Neuronal stem cell (in vitro differentiated cells): ENCODE results near the gene STXBP6. TPM values are rescaled to one million over a fixed set of nuclear protein-coding genes. Genes with fewer than 3 reads are reported as not detected.

Experiments used
- DNase-seq: peaks from one replicate; pipeline ENCODE4 v3.0.0-alpha.2; 2013; ENCODE audit warnings: low spot score
- H2AFZ ChIP-seq: one replicate; pipeline ENCODE4 v1.6.1; 2013; ENCODE audit warnings: mild to moderate bottlenecking, low read length, inconsistent platforms
- H2AK5ac ChIP-seq: 2 replicates; pipeline ENCODE4 v1.6.1; 2013; ENCODE audit warnings: low read depth, mild to moderate bottlenecking, inconsistent platforms, low read length, moderate library complexity, mixed read lengths
- H2BK120ac ChIP-seq: 2 replicates; pipeline ENCODE4 v1.6.1; 2013; ENCODE audit warnings: low read depth, mild to moderate bottlenecking, inconsistent platforms, low read length, moderate library complexity, mixed read lengths
- H2BK12ac ChIP-seq: one replicate; pipeline ENCODE4 v1.6.1; 2013; ENCODE audit warnings: low read length, inconsistent platforms
- H2BK15ac ChIP-seq: 2 replicates; pipeline ENCODE4 v1.6.1; 2013; ENCODE audit warnings: mild to moderate bottlenecking, low read length, inconsistent platforms, mixed read lengths
- H2BK5ac ChIP-seq: one replicate; pipeline ENCODE4 v1.6.1; 2013; ENCODE audit warnings: inconsistent platforms, mild to moderate bottlenecking, low read length, moderate library complexity
- H3K14ac ChIP-seq: one replicate; pipeline ENCODE4 v1.6.1; 2013; ENCODE audit warnings: low read length, inconsistent platforms
- H3K18ac ChIP-seq: 2 replicates; pipeline ENCODE4 v1.6.1; 2013; ENCODE audit warnings: low read length, inconsistent platforms
- H3K23ac ChIP-seq: 2 replicates; pipeline ENCODE4 v1.6.1; 2013; ENCODE audit warnings: low read depth, mild to moderate bottlenecking, mixed read lengths, low read length, inconsistent platforms; ENCODE audit not compliant: poor library complexity
- H3K27ac ChIP-seq: replicated peaks from 3 replicates; pipeline ENCODE4 v1.5.1; 2013; ENCODE audit warnings: low read length, inconsistent platforms
- H3K27me3 ChIP-seq, 3 experiments: 2 replicates each; pipeline ENCODE4 v1.6.1; 2013; ENCODE audit warnings: low read length in 3 of 3, mild to moderate bottlenecking in 2 of 3, inconsistent platforms in 1 of 3, low read depth in 1 of 3, mixed read lengths in 1 of 3, moderate library complexity in 1 of 3; ENCODE audit not compliant: control insufficient read depth in 3 of 3, insufficient read depth in 3 of 3
- H3K36me3 ChIP-seq, 2 donors: replicated peaks in 1 of 2; 2 replicates each; pipeline ENCODE4 v1.6.1; 2013; ENCODE audit warnings: low read length in 2 of 2; ENCODE audit not compliant: control insufficient read depth in 2 of 2, insufficient read depth in 2 of 2
- H3K4ac ChIP-seq: 2 replicates; pipeline ENCODE4 v1.6.1; 2013; ENCODE audit warnings: inconsistent platforms, mild to moderate bottlenecking, low read length, moderate library complexity
- H3K4me1 ChIP-seq, 2 donors: 1 replicate in 1 of 2; 2 replicates in 1 of 2; pipeline ENCODE4 v1.6.1; 2013; ENCODE audit warnings: low read length in 2 of 2, low read depth in 1 of 2; ENCODE audit not compliant: control insufficient read depth in 2 of 2, insufficient read depth in 1 of 2
- H3K4me2 ChIP-seq: one replicate; pipeline ENCODE4 v1.6.1; 2013; ENCODE audit warnings: mild to moderate bottlenecking, low read length, inconsistent platforms; ENCODE audit not compliant: insufficient read depth, poor library complexity, severe bottlenecking
- H3K4me3 ChIP-seq, 2 donors: 2 replicates each; pipeline ENCODE4 v1.5.1; 2013; ENCODE audit warnings: low read length in 2 of 2, mild to moderate bottlenecking in 2 of 2, inconsistent platforms in 1 of 2, moderate library complexity in 1 of 2
- H3K79me1 ChIP-seq: one replicate; pipeline ENCODE4 v1.6.1; 2013; ENCODE audit warnings: low read depth, mild to moderate bottlenecking, inconsistent platforms, low read length, moderate library complexity
- H3K9ac ChIP-seq: one replicate; pipeline ENCODE4 v1.6.1; 2013; ENCODE audit warnings: mild to moderate bottlenecking, low read depth, low read length, inconsistent platforms; ENCODE audit not compliant: poor library complexity
- H3K9me3 ChIP-seq, 2 donors: replicated peaks in 1 of 2; 2 replicates each; pipeline versions ENCODE3 to v1.6.1; 2013; ENCODE audit warnings: low read length in 2 of 2, mild to moderate bottlenecking in 2 of 2, inconsistent platforms in 1 of 2, low read depth in 1 of 2, mixed read lengths in 1 of 2, moderate library complexity in 1 of 2; ENCODE audit not compliant: control insufficient read depth in 2 of 2, insufficient read depth in 1 of 2
- H4K8ac ChIP-seq: one replicate; pipeline ENCODE4 v1.6.1; 2013; ENCODE audit warnings: low read depth, mild to moderate bottlenecking, inconsistent platforms, low read length, moderate library complexity
- H4K91ac ChIP-seq: one replicate; pipeline ENCODE4 v1.6.1; 2013; ENCODE audit warnings: low read length, low read depth, mild to moderate bottlenecking, inconsistent platforms; ENCODE audit not compliant: poor library complexity
- WGBS, 2 donors: extraction: QIAGEN DNeasy Blood & Tissue Kit; methylation state at CpG; one replicate each; pipeline ENCODE4 v1.1.7; 2013; ENCODE audit warnings: missing lambda C conversion rate in 2 of 2, mixed read lengths in 1 of 2; ENCODE audit not compliant: insufficient read length in 2 of 2, insufficient replicate concordance in 1 of 2; ENCODE audit errors: extremely low coverage in 2 of 2; 5-methylcytosine and 5-hydroxymethylcytosine counted together
- polyA plus RNA-seq, 2 experiments: library from polyadenylated mRNA; stranded (reverse); fragments of 200-250 nt; gene quantifications; one replicate each; pipeline ENCODE4 v1.2.3, GENCODE V29; 2013

Gene STXBP6
- polyA plus RNA-seq (2013, experiment 1 of 2) = 14.6 TPM
- 14.8 TPM for polyA plus RNA-seq (2013, experiment 2 of 2)

DNA sequence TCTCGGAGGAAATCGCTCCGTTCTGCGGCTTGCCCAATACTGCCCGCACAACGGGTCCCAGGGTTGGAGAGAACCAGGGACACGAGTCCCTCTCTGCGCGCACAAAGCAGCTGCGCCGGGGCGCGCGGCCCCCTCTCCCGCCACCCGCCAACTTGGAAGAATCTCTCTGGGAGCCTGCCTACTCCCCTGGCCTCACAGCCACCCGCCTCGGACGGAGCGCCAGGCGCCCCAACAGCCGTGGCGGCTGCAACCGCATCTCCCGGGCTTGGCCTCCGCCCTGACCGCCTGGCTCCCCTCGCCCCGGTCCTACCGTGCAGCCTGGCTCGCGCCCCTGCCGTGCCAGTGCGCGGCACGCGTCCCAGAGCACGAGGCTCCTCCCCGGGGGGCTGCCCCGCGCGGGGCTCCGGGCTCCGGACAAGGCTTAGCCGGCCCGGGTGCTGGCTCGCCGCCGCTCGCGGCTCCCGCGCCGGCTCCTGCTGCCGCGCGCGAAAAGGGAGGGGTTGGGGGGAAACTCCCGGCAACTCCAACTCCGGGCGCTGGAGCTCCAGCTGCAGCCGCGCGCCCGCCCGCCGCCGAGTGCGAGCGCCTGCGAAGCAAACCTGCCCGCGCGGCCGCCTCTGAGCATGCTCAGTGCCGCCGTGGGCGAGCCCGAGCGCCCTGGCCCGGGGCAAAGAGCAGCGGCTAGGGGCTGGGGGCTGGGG is at the start of gene STXBP6:
Gene STXBP6 (minus strand): TSS at position 580 of the 701 bp plus-strand sequence. CDS start 75,329 bp downstream, outside the sequence.
- peak within 1 kb of the TSS; percentile 95 for H2AFZ ChIP-seq
- no peak within 1 kb of the TSS for H2BK5ac ChIP-seq
- WGBS, 2 donors = no CpG with 5 or more reads among the region's 82 CpGs
- peak within 1 kb of the TSS; percentile 48 for H2BK12ac ChIP-seq
- peak; percentile 71 for DNase-seq
- H3K36me3 ChIP-seq = no peaks in the 10 kb centered on the region
- peak within 1 kb of the TSS; percentile 45 to 91 for H3K4me3 ChIP-seq
- H3K9me3 ChIP-seq = no peaks in the 10 kb centered on the region
- H3K14ac ChIP-seq = peak within 1 kb of the TSS; percentile 43
- no peak within 1 kb of the TSS for H4K8ac ChIP-seq
- peak within 1 kb of the TSS; percentile 96 for H3K18ac ChIP-seq
- H2BK15ac ChIP-seq = peak within 1 kb of the TSS; percentile 41
- no peaks in the 10 kb centered on the region for H3K79me1 ChIP-seq
- peak within 1 kb of the TSS; percentile 91 for H3K9ac ChIP-seq
- no peak within 1 kb of the TSS for H3K27ac ChIP-seq
- peak within 1 kb of the TSS; percentile 40 for H2AK5ac ChIP-seq
- H3K23ac ChIP-seq = peak within 1 kb of the TSS; percentile 65
- no peaks in the 10 kb centered on the region for H3K4me1 ChIP-seq
- no peak within 1 kb of the TSS for H4K91ac ChIP-seq
- H2BK120ac ChIP-seq = peak within 1 kb of the TSS; percentile 72
- peak within 1 kb of the TSS; percentile 96 for H3K4me2 ChIP-seq
- H3K4ac ChIP-seq = no peak within 1 kb of the TSS
- peaks cover 7 to 71% (median 26%) of the 10 kb centered on the region in 3 experiments for H3K27me3 ChIP-seq

DNA sequence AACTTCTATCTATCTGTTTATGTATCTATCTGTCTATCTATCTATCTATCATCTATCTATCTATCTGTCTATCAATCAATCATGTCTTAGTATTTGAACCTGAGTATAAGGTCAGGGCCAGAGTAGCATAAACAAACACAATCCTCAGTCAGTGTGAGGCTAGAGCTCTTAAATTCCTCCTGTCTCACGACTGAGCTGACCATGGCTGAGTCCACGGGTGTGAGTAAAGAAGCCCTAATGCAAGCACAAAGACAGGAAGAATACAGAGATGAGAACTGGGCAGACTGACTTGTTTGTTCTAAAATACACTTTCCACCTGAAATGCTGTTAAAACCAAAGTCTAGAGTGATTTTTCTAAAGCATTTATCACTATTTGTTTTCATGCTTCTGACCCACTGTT is 47.2 kb upstream of the STXBP6 start:
- Histone ChIP-seq H3K18ac (no peak overlapping the region), H2AFZ (no peak overlapping the region), H2BK120ac (no peak overlapping the region), H2BK15ac (no peak overlapping the region), H2BK12ac (no peak overlapping the region), H3K4me1 (peaks cover 0 to 5% of the 10 kb centered on the region in 2 donors), H3K4me2 (no peak overlapping the region), H3K4ac (no peak overlapping the region), H4K8ac (no peak overlapping the region), H3K9me3 (no peaks in the 10 kb centered on the region), H3K9ac (no peak overlapping the region), H3K4me3 (no peak overlapping the region), H3K23ac (no peak overlapping the region), H2BK5ac (no peak overlapping the region), H2AK5ac (no peak overlapping the region), H3K14ac (no peak overlapping the region), H3K36me3 (no peaks in the 10 kb centered on the region), H3K27ac (no peak overlapping the region), H4K91ac (no peak overlapping the region), H3K79me1 (no peaks in the 10 kb centered on the region), H3K27me3 (no peaks in the 10 kb centered on the region)
- no peak for DNase-seq
- WGBS, 2 donors = no CpG with 5 or more reads among the region's 2 CpGs

DNA sequence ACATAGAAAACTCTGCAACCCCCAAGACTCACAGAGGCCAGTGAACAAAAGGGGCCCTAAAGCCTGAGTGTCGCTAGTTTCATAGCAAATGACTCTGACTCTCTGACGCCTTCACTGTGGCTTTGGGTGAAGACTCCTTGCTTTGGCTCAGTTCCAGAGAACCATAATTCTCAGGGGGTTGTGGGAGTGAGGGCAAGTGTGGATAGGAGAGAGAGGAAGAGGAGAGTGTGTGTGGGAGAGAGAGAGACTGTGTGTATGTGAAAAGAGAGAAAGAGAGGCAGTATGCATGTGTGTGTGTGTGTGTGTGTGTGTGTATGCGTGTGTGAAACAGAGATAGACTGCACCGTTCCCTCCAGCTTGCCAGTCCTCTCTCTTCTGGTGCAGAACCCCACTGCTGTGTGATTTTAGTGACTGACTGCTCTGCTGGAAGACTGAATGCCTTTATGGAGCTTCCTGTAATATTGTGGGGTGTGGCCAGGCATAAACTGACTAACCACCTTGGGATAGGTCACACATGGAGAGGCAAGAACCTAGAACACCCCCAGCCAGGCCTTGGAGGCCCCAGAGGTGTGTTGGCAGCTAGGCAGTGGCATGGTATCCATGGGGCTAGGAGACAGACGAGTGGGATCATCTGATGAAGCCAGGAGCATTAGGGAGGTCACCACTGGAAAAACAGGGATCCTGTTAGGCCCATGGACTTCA is 45.9 kb upstream of the STXBP6 start:
- H3K27me3 ChIP-seq = no peaks in the 10 kb centered on the region
- no peak overlapping the region for H2BK15ac ChIP-seq
- no peak overlapping the region for H4K91ac ChIP-seq
- no peak overlapping the region for H3K4me2 ChIP-seq
- peaks cover 0 to 6% of the 10 kb centered on the region in 2 donors for H3K4me1 ChIP-seq
- no peak overlapping the region for H2BK12ac ChIP-seq
- no peak overlapping the region for H3K23ac ChIP-seq
- H2AFZ ChIP-seq = no peak overlapping the region
- no peak overlapping the region for H3K14ac ChIP-seq
- no peaks in the 10 kb centered on the region for H3K9me3 ChIP-seq
- peak overlapping the region; percentile 19 for H3K18ac ChIP-seq
- no peak overlapping the region for H3K27ac ChIP-seq
- H3K4me3 ChIP-seq = no peak overlapping the region
- no peak overlapping the region for H3K9ac ChIP-seq
- H4K8ac ChIP-seq = peak overlapping the region; percentile 4
- no peak overlapping the region for H2AK5ac ChIP-seq
- H2BK120ac ChIP-seq = no peak overlapping the region
- H3K4ac ChIP-seq = no peak overlapping the region
- DNase-seq = no peak
- H3K36me3 ChIP-seq = no peaks in the 10 kb centered on the region
- no CpG with 5 or more reads among the region's 5 CpGs for WGBS, 2 donors
- no peak overlapping the region for H2BK5ac ChIP-seq
- H3K79me1 ChIP-seq = no peaks in the 10 kb centered on the region
